ENCODE results near the gene IFNGR1. TPM values are rescaled to one million over a fixed set of nuclear protein-coding genes. Genes with fewer than 3 reads are reported as not detected.

The IFNGR1 gene
- polyA plus RNA-seq, 2 of the 4 experiments (the other 2 are of a cell fraction), result 31.2 to 54.9 TPM

- H3K9me3 ChIP-seq, result no peaks in the 10 kb centered on the region
- DNase-seq (ENCODE audit: low read depth in 1 of 2, low spot score in 1 of 2), result no peak
- ATAC-seq, result no peak
- no peak overlapping the region for H3K4me2 ChIP-seq
- ChIA-PET POLR2A (no interaction called here), CTCF (interaction anchor here (1.3 to 1.4 kb wide), 2 partner anchors 10 to 31 kb away, joined by 3 to 4 read pairs; no protein-coding TSS in a partner anchor)
- H3K27ac ChIP-seq, result peak overlapping the region; percentile 4 to 49; a peak in 3 of 6 replicates
- H3K4me1 ChIP-seq, result peaks cover 32% of the 10 kb centered on the region
- FAIRE-seq, result no peak
- no peak overlapping the region for H3K4me3 ChIP-seq
- WGBS (ENCODE audit: missing lambda C conversion rate), result 89% methylated on average over 7 of the region's 7 CpGs
- no peak for TF ChIP-seq BCL3 (IDR thresholded peaks at IDR 0.05)
- no peak for TF ChIP-seq ZSCAN20 (CRISPR knock-in tag; IDR thresholded peaks at IDR 0.05)
- TF ChIP-seq, protein P1, sequence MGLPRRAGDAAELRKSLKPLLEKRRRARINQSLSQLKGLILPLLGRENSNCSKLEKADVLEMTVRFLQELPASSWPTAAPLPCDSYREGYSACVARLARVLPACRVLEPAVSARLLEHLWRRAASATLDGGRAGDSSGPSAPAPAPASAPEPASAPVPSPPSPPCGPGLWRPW (IDR thresholded peaks at IDR 0.05), result no peak
- no peak for TF ChIP-seq NPAS2 (CRISPR knock-in tag; IDR thresholded peaks at IDR 0.05; ENCODE audit: borderline replicate concordance)
- no peak for TF ChIP-seq JUNB (IDR thresholded peaks at IDR 0.05)
- TF ChIP-seq, protein P2, sequence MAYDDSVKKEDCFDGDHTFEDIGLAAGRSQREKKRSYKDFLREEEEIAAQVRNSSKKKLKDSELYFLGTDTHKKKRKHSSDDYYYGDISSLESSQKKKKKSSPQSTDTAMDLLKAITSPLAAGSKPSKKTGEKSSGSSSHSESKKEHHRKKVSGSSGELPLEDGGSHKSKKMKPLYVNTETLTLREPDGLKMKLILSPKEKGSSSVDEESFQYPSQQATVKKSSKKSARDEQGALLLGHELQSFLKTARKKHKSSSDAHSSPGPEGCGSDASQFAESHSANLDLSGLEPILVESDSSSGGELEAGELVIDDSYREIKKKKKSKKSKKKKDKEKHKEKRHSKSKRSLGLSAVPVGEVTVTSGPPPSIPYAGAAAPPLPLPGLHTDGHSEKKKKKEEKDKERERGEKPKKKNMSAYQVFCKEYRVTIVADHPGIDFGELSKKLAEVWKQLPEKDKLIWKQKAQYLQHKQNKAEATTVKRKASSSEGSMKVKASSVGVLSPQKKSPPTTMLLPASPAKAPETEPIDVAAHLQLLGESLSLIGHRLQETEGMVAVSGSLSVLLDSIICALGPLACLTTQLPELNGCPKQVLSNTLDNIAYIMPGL (CRISPR knock-in tag; IDR thresholded peaks at IDR 0.05; ENCODE audit: borderline replicate concordance), result no peak
- no peak for TF ChIP-seq EHF (CRISPR knock-in tag; IDR thresholded peaks at IDR 0.05)
Measured at GRCh38 chr6:137230956-137231555, 11.9 kb upstream of the IFNGR1 start.

DNA sequence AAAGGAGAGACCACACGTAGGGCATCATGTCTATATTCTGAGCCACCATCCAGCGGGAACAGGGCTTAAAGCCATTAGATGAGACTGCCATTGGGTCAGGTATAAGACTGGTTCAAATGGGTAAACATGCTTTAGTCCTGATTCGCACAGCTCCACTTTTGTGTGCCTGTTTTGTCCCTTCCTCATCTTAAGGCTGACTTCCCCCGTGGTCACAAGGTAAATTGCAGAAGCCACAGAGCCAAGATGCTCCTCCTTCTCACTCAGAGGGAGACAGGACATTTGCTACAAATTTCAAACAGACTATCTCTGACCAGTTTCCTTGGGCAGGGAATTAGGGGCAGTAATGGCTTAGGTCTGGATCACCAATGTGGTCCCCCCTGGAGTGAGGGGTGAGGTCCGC lies 11.4 kb upstream of the IFNGR1 start:
- Histone ChIP-seq H3K4me3 (no peak overlapping the region), H3K9me3 (no peaks in the 10 kb centered on the region), H3K4me1 (peaks cover 32% of the 10 kb centered on the region), H3K27ac (no peak overlapping the region), H3K4me2 (no peak overlapping the region)
- 82% methylated on average over 4 of the region's 5 CpGs for WGBS (ENCODE audit: missing lambda C conversion rate)
- ChIA-PET POLR2A (no interaction called here), CTCF (no interaction called here)
- DNase-seq (ENCODE audit: low read depth in 1 of 2, low spot score in 1 of 2) (no peak), FAIRE-seq (no peak), ATAC-seq (no peak)
- TF ChIP-seq ESRRA (IDR thresholded peaks at IDR 0.05; ENCODE audit: borderline replicate concordance, low read length) (no peak), RNF2 (IDR thresholded peaks at IDR 0.05; ENCODE audit: borderline replicate concordance, low read depth) (no peak), CBX2 (IDR thresholded peaks at IDR 0.05; ENCODE audit: borderline replicate concordance, low read depth) (no peak), MAX (IDR thresholded peaks at IDR 0.05) (no peak), KDM5A (IDR thresholded peaks at IDR 0.05) (no peak), EHF (CRISPR knock-in tag; IDR thresholded peaks at IDR 0.05) (no peak), CHD4 (IDR thresholded peaks at IDR 0.05; ENCODE audit: borderline replicate concordance) (no peak), BHLHE40 (IDR thresholded peaks at IDR 0.05; ENCODE audit: low read depth, low read length) (no peak), JUN (IDR thresholded peaks at IDR 0.05) (no peak), MAZ (IDR thresholded peaks at IDR 0.05; ENCODE audit: borderline replicate concordance, low read depth, low read length) (no peak), E2F6 (IDR thresholded peaks at IDR 0.05; ENCODE audit: borderline replicate concordance, low read depth) (no peak), NR3C1 (IDR thresholded peaks at IDR 0.05) (no peak)
- TF ChIP-seq, protein P3, sequence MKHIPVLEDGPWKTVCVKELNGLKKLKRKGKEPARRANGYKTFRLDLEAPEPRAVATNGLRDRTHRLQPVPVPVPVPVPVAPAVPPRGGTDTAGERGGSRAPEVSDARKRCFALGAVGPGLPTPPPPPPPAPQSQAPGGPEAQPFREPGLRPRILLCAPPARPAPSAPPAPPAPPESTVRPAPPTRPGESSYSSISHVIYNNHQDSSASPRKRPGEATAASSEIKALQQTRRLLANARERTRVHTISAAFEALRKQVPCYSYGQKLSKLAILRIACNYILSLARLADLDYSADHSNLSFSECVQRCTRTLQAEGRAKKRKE (CRISPR knock-in tag; IDR thresholded peaks at IDR 0.05; ENCODE audit: low read depth), result no peak
